Sigmoid colon (tissue), 4 donors: Measurements from ENCODE around the gene SDCBP2.

Experiments used
- EP300 ChIP-seq, 4 donors: sonication (generic); formaldehyde crosslinking; IDR thresholded peaks; one replicate each; pipeline ENCODE4 v1.6.1; 2017; ENCODE audit warnings: antibody characterized with exemption in 4 of 4
- TF ChIP-seq, protein P1 (sequence below), 4 experiments: fragments of 450-650 bp in 3 of 4; fragments of 200-600 bp in 1 of 4; IDR thresholded peaks; one replicate each; pipeline ENCODE4 v1.5.1; 2016 to 2019; ENCODE audit warnings: antibody characterized with exemption in 4 of 4, mild to moderate bottlenecking in 3 of 4, moderate library complexity in 2 of 4

DNA sequence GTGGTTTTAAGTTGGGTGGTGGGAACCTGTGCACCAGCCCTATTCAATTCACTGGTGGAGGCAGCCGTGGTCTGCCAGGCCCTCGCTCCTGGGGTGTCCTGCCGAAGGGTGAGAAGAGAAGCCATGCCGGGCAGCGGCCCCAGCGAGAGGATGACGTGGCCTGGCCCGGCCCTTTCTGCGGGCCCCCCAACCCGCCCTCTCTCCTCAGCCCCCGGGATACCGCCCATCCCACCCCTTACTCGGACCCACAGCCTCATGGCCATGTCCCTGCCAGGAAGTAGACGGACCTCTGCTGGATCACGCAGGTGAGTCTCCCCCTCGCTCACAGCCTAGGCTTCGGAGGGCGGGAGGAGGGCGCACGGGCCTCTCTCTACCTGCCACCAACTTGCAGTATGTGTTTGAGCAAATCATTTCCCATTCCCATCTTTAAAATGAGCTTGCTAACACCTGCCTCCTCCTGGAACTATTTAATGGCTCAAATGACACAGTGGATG lies 32.8 kb downstream of the SDCBP2 start:
- TF ChIP-seq, protein P1, sequence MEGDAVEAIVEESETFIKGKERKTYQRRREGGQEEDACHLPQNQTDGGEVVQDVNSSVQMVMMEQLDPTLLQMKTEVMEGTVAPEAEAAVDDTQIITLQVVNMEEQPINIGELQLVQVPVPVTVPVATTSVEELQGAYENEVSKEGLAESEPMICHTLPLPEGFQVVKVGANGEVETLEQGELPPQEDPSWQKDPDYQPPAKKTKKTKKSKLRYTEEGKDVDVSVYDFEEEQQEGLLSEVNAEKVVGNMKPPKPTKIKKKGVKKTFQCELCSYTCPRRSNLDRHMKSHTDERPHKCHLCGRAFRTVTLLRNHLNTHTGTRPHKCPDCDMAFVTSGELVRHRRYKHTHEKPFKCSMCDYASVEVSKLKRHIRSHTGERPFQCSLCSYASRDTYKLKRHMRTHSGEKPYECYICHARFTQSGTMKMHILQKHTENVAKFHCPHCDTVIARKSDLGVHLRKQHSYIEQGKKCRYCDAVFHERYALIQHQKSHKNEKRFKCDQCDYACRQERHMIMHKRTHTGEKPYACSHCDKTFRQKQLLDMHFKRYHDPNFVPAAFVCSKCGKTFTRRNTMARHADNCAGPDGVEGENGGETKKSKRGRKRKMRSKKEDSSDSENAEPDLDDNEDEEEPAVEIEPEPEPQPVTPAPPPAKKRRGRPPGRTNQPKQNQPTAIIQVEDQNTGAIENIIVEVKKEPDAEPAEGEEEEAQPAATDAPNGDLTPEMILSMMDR (IDR thresholded peaks at IDR 0.05), result no peak
- TF ChIP-seq EP300 (IDR thresholded peaks at IDR 0.05), result no peak
